H9 (cell line): ENCODE measurements around the gene TGFBI. TPM values are rescaled to one million over a fixed set of nuclear protein-coding genes. Genes with fewer than 3 reads are reported as not detected.
A peak's percentile ranks its signal among the peaks of the same experiment; 100 is the strongest.

ENCODE experiments used
- DNase-seq: peaks from one replicate; pipeline ENCODE4 v3.0.0-alpha.2; 2017
- H2AFZ ChIP-seq: one replicate; pipeline ENCODE4 v1.6.1; 2013; ENCODE audit warnings: mild to moderate bottlenecking, low read length, control low read depth, moderate library complexity
- H2AK5ac ChIP-seq: 2 replicates; pipeline ENCODE4 v1.6.1; 2013; ENCODE audit warnings: low read length, control low read depth, mixed read lengths; ENCODE audit not compliant: insufficient read length
- H2BK120ac ChIP-seq: one replicate; pipeline ENCODE4 v1.6.1; 2013; ENCODE audit warnings: low read depth, mild to moderate bottlenecking, low read length, control low read depth, inconsistent platforms; ENCODE audit not compliant: poor library complexity, severe bottlenecking
- H2BK12ac ChIP-seq: 2 replicates; pipeline ENCODE4 v1.6.1; 2013; ENCODE audit warnings: low read length, control low read depth, mixed read lengths, low read depth; ENCODE audit not compliant: insufficient read length
- H2BK15ac ChIP-seq: 2 replicates; pipeline ENCODE4 v1.6.1; 2013; ENCODE audit warnings: low read depth, low read length, control low read depth
- H2BK20ac ChIP-seq: one replicate; pipeline ENCODE4 v1.6.1; 2013; ENCODE audit warnings: low read depth, mild to moderate bottlenecking, low read length, control low read depth, inconsistent platforms; ENCODE audit not compliant: poor library complexity, severe bottlenecking
- H2BK5ac ChIP-seq: 2 replicates; pipeline ENCODE4 v1.6.1; 2013; ENCODE audit warnings: low read length, control low read depth, mixed read lengths; ENCODE audit not compliant: insufficient read length
- H3K14ac ChIP-seq: 2 replicates; pipeline ENCODE4 v1.6.1; 2013; ENCODE audit warnings: low read length, control low read depth; ENCODE audit not compliant: insufficient read depth
- H3K18ac ChIP-seq: 2 replicates; pipeline ENCODE4 v1.6.1; 2013; ENCODE audit warnings: low read depth, mild to moderate bottlenecking, mixed read lengths, low read length, control low read depth; ENCODE audit not compliant: insufficient read length
- H3K23ac ChIP-seq: 2 replicates; pipeline ENCODE4 v1.6.1; 2013; ENCODE audit warnings: low read length, control low read depth, mixed read lengths, low read depth; ENCODE audit not compliant: insufficient read length
- H3K23me2 ChIP-seq: 2 replicates; pipeline ENCODE4 v1.6.1; 2013; ENCODE audit warnings: low read depth, mild to moderate bottlenecking, mixed read lengths, low read length, control low read depth; ENCODE audit not compliant: insufficient read length, poor library complexity, severe bottlenecking
- H3K27ac ChIP-seq: 2 replicates; pipeline ENCODE4 v1.5.1; 2013; ENCODE audit warnings: low read length, control low read depth, mixed read lengths, low read depth; ENCODE audit not compliant: insufficient read length
- H3K27me3 ChIP-seq: 2 replicates; pipeline ENCODE4 v1.6.1; 2013; ENCODE audit warnings: low read length, control low read depth, inconsistent platforms; ENCODE audit not compliant: insufficient read depth
- H3K4ac ChIP-seq: 2 replicates; pipeline ENCODE4 v1.6.1; 2013; ENCODE audit warnings: low read depth, mild to moderate bottlenecking, control low read depth, inconsistent platforms, low read length, moderate library complexity
- H3K4me1 ChIP-seq: 2 replicates; pipeline ENCODE4 v1.6.1; 2013; ENCODE audit warnings: low read length, control low read depth, inconsistent platforms; ENCODE audit not compliant: insufficient read depth
- H3K4me2 ChIP-seq: 2 replicates; pipeline ENCODE4 v1.6.1; 2013; ENCODE audit warnings: low read length, control low read depth, mixed read lengths; ENCODE audit not compliant: insufficient read length, insufficient read depth
- H3K56ac ChIP-seq: 2 replicates; pipeline ENCODE4 v1.6.1; 2013; ENCODE audit warnings: low read depth, mild to moderate bottlenecking, mixed read lengths, low read length, control low read depth; ENCODE audit not compliant: insufficient read length
- H3K79me1 ChIP-seq: 2 replicates; pipeline ENCODE4 v1.6.1; 2013; ENCODE audit warnings: low read depth, mild to moderate bottlenecking, moderate library complexity, low read length, control low read depth, inconsistent platforms; ENCODE audit not compliant: insufficient read depth, poor library complexity, severe bottlenecking
- H3K79me2 ChIP-seq: 2 replicates; pipeline ENCODE4 v1.6.1; 2013; ENCODE audit warnings: low read length, control low read depth, inconsistent platforms; ENCODE audit not compliant: insufficient read depth
- H3K9ac ChIP-seq: 2 replicates; pipeline ENCODE4 v1.6.1; 2013; ENCODE audit warnings: low read length, control low read depth, mixed read lengths; ENCODE audit not compliant: insufficient read length; ENCODE audit errors: extremely low read depth
- H3K9me3 ChIP-seq: one replicate; pipeline ENCODE4 v1.6.1; 2013; ENCODE audit warnings: low read depth, low read length, inconsistent platforms; ENCODE audit not compliant: control insufficient read depth
- H3T11ph ChIP-seq: one replicate; pipeline ENCODE4 v1.6.1; 2013; ENCODE audit warnings: mild to moderate bottlenecking, low read length, control low read depth, inconsistent platforms
- H4K20me1 ChIP-seq: one replicate; pipeline ENCODE4 v1.6.1; 2013; ENCODE audit not compliant: control insufficient read depth, insufficient read length, insufficient read depth
- H4K5ac ChIP-seq: 2 replicates; pipeline ENCODE4 v1.6.1; 2013; ENCODE audit warnings: low read depth, mild to moderate bottlenecking, mixed read lengths, low read length, control low read depth; ENCODE audit not compliant: insufficient read length
- H4K8ac ChIP-seq: replicated peaks from 2 replicates; pipeline ENCODE4 v1.6.1; 2013; ENCODE audit warnings: low read length, control low read depth, mixed read lengths, low read depth; ENCODE audit not compliant: insufficient read length
- H4K91ac ChIP-seq: 2 replicates; pipeline ENCODE4 v1.6.1; 2013; ENCODE audit warnings: low read depth, mild to moderate bottlenecking, moderate library complexity, mixed read lengths, low read length, control low read depth; ENCODE audit not compliant: insufficient read length
- H3K27ac Mint-ChIP-seq, 3 experiments: 2 replicates in 2 of 3; 3 replicates in 1 of 3; pipeline ENCODE4 v1.8.0; 2020 to 2021; ENCODE audit warnings: mixed read lengths in 3 of 3, mild to moderate bottlenecking in 1 of 3, moderate library complexity in 1 of 3
- H3K27me3 Mint-ChIP-seq: 2 replicates; pipeline ENCODE4 v1.8.0; 2021; ENCODE audit warnings: low read depth, mild to moderate bottlenecking, moderate library complexity, mixed read lengths
- H3K36me3 Mint-ChIP-seq, 3 experiments: 2 replicates in 2 of 3; 3 replicates in 1 of 3; pipeline ENCODE4 v1.8.0; 2020 to 2021; ENCODE audit warnings: low read depth in 3 of 3, mixed read lengths in 3 of 3; ENCODE audit not compliant: insufficient read depth in 1 of 3
- H3K4me1 Mint-ChIP-seq, 2 experiments: 2 replicates each; pipeline ENCODE4 v1.8.0; 2020; ENCODE audit warnings: mixed read lengths in 2 of 2
- H3K4me3 Mint-ChIP-seq, 2 experiments: 2 replicates in 1 of 2; 3 replicates in 1 of 2; pipeline ENCODE4 v1.8.0; 2020 to 2021; ENCODE audit warnings: mild to moderate bottlenecking in 2 of 2, mixed read lengths in 2 of 2, moderate library complexity in 1 of 2
- H3K9me3 Mint-ChIP-seq, 2 experiments: 2 replicates in 1 of 2; 3 replicates in 1 of 2; pipeline ENCODE4 v1.8.0; 2020; ENCODE audit warnings: mild to moderate bottlenecking in 2 of 2, mixed read lengths in 2 of 2, moderate library complexity in 1 of 2
- CTCF ChIP-seq: fragments of 200-600 bp; sonication (generic); conservative IDR thresholded peaks from 3 replicates; pipeline ENCODE4 v1.8.0; 2021; ENCODE audit warnings: antibody characterized with exemption, mild to moderate bottlenecking
- WGBS: extraction: QIAGEN DNeasy Blood & Tissue Kit; methylation state at CpG from one replicate; pipeline ENCODE4 v1.1.7; 2013; ENCODE audit warnings: missing lambda C conversion rate, low lambda C conversion rate, mixed read lengths; ENCODE audit not compliant: insufficient read length; ENCODE audit errors: extremely low coverage; 5-methylcytosine and 5-hydroxymethylcytosine counted together
- total RNA-seq: library from RNA; stranded (reverse); gene quantifications from 2 replicates; pipeline ENCODE4 v1.2.1, GENCODE V29; 2021

The TGFBI gene
- total RNA-seq, 1 experiment from 2014 or later: 4.7 TPM

- Histone ChIP-seq H3K18ac (no peak overlapping the region), H3K23me2 (no peaks in the 10 kb centered on the region), H3K9me3 (no peaks in the 10 kb centered on the region), H3T11ph (no peak overlapping the region), H2BK5ac (no peak overlapping the region), H3K79me1 (no peaks in the 10 kb centered on the region), H2BK15ac (no peak overlapping the region), H4K8ac (no peak overlapping the region), H3K56ac (no peak overlapping the region), H4K5ac (no peak overlapping the region), H3K27ac (no peak overlapping the region), H3K27me3 (no peaks in the 10 kb centered on the region), H3K4me1 (peaks cover 6% of the 10 kb centered on the region), H2BK12ac (no peak overlapping the region), H3K79me2 (no peaks in the 10 kb centered on the region), H2AFZ (no peak overlapping the region), H3K9ac (no peak overlapping the region), H4K91ac (no peak overlapping the region), H2BK20ac (no peak overlapping the region), H4K20me1 (no peaks in the 10 kb centered on the region), H3K14ac (no peak overlapping the region), H3K4me2 (no peak overlapping the region), H3K4ac (no peak overlapping the region), H3K23ac (no peak overlapping the region), H2AK5ac (no peak overlapping the region), H2BK120ac (no peak overlapping the region)
- Mint-ChIP-seq H3K4me1 (peaks cover 5 to 6% of the 10 kb centered on the region in 2 experiments; a peak in 2 of 4 replicates), H3K27me3 (peaks cover 16% of the 10 kb centered on the region), H3K27ac (peak overlapping the region in 1 of 3 experiments; percentile 66; a peak in 1 of 7 replicates), H3K9me3 (peaks cover 0 to 1% of the 10 kb centered on the region in 2 experiments; a peak in 2 of 5 replicates), H3K36me3 (no peaks in the 10 kb centered on the region; a peak in 1 of 7 replicates), H3K4me3 (no peak overlapping the region)
- no peak for TF ChIP-seq CTCF
- WGBS: no CpG with 5 or more reads among the region's 5 CpGs
- DNase-seq: no peak
These were observed 45.1 kb downstream of the TGFBI start for GRCh38 chr5:136073714-136074529.
